NT2/D1 (cell line): Measurements from ENCODE around the gene OR52A1.

Experiments used
- SUZ12 ChIP-seq: IDR thresholded peaks from 2 replicates; pipeline ENCODE4 v1.6.1; 2011; ENCODE audit not compliant: insufficient read length, insufficient read depth; ENCODE audit errors: extremely low read depth
- YY1 ChIP-seq: IDR thresholded peaks from 2 replicates; pipeline ENCODE4 v1.6.1; 2011; ENCODE audit not compliant: insufficient read length, insufficient read depth
- ZNF274 ChIP-seq: IDR thresholded peaks from 2 replicates; pipeline ENCODE4 v1.6.1; 2011; ENCODE audit warnings: mild to moderate bottlenecking, low read depth, low read length

DNA sequence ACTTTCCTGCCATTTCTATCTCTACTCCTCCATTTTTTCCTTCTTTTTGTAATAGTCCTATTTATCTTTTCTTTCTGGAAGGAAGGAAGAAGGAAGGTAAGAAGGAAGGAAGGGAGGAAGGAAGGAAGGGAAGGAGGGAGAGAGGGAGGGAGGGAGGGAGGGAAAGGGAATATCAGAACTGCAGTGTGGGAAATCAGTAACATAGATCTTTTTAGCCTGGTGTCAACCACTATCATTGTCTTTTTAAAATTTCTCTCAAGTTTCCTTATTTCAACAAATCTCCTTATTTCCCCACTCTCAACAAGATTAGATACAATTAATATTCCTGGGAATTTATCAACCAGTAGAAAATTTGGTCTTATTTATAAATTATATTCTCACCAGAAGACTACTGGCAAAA lies 51.5 kb downstream of the OR52A1 start:
- TF ChIP-seq YY1 (no peak), ZNF274 (no peak), SUZ12 (no peak)
